ENCODE measurements around the gene RUFY4.
A peak's percentile ranks its signal among the peaks of the same experiment; 100 is the strongest.

Gene RUFY4, protein sequence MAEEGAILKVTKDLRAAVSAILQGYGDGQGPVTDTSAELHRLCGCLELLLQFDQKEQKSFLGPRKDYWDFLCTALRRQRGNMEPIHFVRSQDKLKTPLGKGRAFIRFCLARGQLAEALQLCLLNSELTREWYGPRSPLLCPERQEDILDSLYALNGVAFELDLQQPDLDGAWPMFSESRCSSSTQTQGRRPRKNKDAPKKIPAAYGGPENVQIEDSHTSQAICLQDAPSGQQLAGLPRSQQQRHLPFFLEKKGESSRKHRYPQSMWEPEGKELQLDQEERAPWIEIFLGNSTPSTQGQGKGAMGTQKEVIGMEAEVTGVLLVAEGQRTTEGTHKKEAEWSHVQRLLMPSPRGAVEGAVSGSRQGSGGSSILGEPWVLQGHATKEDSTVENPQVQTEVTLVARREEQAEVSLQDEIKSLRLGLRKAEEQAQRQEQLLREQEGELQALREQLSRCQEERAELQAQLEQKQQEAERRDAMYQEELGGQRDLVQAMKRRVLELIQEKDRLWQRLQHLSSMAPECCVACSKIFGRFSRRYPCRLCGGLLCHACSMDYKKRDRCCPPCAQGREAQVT

DNA sequence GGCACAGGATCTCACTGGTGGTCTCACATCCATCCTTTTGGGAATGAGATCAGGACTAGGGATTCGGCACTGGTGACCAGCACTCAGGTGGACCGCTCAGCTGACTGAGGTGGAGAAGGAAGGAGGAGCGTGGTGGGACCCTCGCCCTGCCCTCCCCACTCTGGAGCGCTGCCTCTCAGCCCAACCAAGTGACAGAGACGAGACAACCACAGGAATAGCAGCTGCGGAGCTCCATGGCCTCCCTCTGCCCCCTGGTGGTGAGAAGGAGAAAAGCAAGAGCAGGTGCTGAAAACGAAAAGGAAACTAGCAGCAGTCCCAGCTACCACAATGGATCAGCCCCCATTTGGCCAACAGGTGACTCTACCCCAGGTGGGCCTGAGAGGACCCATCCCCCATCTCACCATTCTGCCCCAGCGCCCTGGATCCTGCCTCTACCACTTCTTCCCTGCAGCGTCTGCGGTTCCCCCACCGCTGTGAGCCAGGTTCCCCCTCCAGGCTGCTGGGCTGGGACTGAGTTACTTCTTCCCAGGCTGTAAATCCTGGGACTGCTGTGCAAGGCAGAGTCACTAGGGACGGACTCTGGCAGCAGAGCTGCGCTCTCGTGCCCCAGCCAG, at the start of gene RUFY4:
Gene RUFY4 (plus strand): TSS at position 533 of the 614 bp plus-strand sequence. CDS start 1,353 bp downstream, outside the sequence.
- DNase-seq (ENCODE audit: low read depth): peak; percentile 26

DNA sequence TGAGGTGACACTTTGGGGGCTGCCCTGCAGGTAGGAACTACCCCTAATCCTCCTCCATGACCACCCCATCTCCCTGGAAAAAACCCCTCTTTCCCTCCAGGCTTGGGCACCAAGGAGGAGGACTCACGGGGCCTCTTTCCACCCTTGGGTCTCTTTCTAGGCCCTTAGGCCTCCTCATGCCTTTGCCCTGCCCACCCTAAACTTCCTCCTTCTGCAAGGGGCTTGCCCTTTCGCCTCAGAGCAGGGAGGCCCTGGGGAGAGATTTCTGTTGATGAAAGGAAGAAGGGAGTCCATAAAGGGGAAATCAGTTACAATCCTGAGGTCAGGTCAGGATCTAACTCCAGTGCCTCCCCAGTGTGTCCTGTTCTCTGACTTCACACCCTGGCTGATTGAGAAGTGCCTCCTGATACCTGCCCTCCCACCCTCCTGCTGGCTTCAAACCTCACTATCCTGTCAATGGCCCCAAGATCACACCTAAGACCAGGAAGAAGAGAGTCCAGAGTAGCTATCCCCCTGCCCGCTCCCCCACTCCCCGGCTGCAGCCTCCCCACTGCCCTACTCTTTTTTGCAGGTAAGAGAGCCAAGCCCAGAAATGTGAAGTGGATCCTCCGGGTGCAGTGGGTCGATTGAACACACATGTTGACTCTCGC, 49.5 kb upstream of the RUFY4 start:
- no peak for DNase-seq (ENCODE audit: low read depth)

DNA sequence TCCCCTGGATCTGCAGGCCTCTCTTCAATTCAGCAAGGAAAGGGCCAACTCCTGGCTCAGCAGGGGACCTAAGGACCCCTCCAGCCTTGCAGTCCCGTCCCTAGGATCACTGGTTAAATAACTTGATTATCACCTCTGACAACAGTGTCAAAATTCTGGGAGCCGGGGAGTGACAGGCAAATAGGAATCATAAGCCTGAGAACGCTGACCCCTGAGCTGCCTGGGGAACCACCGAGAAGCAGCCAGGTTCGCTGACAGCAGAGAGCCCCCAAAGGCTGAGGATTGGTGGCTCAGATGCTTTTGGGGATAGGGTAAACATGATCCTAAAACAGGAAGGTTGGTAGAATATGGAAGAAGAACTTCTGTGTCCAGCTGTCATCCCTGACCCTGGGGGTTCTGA, 48.8 kb upstream of the RUFY4 start:
- no peak for DNase-seq (ENCODE audit: low read depth)

DNA sequence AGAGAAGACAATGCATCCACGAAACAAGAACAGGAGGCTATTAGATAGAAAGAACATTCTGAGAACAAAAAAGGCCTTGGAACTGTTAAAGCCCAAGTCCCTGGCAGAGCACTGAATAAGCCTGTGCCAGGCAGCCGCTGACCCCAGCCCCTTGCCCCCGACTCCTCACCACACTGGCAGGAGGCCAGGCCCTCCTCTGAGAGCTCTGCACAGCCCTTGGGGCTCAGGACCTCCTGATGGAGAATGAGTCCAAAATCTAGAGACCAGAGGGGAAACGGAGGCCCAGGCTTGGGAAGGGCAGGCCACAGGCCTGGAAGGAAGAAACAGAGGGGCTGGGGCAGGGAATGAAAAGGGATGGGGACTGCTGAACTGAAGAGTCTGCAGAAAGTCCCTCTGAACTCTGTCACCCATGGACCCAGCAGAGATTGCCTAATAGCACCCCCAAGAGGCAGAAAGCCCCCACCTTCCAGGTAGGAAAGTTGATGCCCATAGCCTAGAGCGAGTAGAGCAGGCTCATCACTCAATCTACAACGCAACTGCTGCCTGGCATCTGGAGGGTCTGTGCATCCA, 48.0 kb upstream of the RUFY4 start:
- DNase-seq (ENCODE audit: low read depth): no peak

DNA sequence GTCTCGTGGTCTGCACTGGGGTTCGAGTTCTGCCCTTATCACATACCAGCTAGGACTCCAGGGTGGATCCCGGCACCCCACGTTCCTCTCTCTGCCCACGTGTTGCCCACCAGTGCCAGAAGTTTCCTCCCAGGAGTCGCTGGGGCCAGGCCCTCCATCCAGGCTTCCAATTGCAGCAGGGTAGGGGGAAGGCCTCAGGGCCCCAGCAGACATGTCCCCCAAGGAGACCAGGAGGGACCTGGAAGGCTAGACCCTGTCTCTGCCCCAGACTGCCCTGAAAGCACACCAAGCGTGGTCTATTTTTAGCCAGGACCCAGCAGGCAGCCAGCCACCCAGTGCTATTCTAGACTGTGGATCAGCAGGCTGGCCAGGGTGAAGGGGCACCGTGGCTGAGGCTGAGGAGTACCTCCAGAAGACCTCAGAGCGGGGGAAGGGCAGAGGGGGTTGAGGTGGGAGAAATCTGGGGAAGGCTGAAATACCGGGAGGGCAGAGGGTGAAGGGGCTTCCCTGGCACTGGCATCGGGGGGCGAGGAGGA, 47.4 kb upstream of the RUFY4 start:
- no peak for DNase-seq (ENCODE audit: low read depth)

DNA sequence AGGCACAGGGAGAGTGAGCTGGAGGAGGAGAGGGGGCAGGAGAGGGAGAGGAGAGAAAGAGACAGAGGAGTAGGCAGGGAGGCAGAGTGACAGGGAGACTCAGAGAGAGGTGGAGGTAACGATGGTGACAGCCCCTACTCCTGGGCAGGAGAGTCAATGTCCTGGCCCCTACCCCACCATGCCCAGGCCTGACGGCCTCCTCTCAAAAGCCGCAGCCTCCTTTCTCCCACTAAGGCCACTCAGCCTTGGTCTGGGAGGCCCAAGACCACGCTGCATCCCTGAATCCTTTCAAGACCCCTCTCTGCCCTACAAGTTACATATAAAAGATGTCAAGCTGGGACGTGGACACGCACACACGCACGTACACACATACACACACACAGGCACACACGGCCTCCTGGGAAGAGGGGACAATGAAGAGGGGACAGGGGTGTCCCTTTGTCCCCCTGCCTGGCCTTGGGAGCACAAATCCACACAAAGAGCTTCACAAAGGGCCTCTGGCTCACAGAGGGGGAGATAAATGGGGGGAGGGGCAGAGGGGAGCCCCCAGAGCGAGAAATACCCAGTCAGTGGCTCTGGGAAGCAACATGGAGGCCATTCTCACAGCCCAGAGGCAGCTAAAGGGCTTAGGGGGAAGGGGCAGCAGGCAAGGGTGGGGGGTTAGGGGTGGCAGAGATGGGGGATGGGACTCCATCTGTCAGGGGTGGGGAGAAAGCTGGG, 46.8 kb upstream of the RUFY4 start:
- DNase-seq (ENCODE audit: low read depth): no peak

DNA sequence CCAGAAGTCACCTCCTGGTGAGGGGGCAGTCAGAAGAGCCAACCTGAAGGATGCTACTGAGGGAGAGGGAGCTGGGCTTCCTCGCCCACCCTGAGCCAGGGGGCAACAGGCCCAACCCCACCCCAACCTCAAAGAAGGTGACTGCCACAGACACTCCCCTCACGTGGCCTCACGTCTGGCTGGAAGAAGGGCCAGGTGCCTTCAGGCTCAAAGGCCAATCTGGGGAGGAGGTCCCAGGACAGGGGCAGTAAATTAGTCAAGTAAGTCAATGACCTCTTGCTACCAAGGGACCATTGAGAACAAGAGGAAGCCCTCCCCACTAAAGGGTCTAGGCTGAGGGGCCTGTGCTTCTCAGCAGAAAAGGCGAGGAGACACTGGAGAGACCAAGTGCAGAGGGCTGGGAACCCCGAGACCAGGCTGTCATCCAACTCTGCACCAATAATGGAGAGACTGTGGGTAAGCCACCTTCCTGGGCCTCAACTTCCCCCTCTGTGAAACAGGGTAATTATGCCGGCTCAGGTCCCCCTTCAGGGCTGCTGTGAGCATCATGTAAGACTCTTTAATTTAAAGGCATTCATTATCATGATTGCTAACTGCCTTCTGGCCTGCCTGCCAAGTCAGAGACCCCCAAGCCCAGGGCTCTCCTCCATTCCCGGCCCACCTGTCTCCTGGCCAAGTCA, 46.1 kb upstream of the RUFY4 start:
- no peak for DNase-seq (ENCODE audit: low read depth)

DNA sequence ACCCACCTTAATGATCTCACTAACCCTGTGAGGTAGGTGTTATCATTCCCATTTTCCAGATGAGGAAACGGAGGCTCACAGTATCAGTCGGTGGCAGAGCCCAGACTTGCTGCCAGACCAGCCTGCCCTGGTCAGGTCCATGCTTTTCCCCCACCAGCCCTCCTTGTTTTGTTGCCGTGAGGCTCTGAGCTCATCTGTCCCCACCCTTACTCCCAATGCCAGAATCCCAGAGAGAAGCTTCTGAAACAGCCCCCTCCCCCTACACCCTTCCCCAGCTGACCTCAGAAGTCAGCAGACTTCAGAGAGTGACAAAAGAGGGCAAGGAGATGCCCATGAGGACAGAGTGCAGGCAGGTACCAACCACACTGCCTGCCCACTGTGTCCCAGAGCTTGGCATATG, 45.4 kb upstream of the RUFY4 start:
- DNase-seq (ENCODE audit: low read depth): no peak

DNA sequence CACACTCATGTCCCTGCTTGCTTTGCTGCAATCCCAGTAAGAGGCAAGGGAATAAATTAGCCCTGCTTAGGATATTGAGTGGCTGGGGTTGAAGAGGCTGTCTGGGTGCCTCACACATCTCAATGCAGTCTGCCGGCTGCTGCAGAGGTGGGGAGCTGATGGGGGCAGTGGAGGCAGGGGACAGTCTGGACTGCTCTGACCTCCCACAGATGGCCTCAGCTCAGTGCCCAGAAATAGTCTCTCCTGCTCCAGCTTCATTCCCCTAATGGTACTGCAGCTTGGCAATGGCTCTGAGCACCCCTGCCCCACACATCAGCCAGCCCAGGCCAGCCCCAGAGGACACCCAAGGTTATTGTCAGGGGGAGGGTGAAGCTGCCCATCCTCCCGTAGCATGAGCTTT, 44.7 kb upstream of the RUFY4 start:
- no peak for DNase-seq (ENCODE audit: low read depth)

DNA sequence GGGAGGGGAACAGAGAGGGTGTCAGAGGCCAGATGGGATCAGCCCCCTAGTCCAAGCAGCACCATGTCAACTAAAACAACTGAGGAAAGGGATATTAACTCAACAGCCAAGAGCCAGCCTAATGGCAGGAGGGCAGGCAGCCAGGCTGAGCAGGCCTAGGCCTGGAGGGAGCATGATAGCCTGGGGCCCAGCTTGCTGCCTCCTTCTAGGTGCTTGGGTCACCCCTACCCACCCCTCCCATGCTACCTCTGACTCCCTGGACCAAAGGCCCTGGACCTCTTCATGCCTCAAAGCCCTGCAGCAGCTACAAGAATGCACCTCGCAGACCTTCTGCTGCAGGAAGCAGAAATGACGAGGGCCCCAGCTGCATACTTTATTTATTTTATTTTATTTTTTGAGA, 44.2 kb upstream of the RUFY4 start:
- no peak for DNase-seq (ENCODE audit: low read depth)

DNA sequence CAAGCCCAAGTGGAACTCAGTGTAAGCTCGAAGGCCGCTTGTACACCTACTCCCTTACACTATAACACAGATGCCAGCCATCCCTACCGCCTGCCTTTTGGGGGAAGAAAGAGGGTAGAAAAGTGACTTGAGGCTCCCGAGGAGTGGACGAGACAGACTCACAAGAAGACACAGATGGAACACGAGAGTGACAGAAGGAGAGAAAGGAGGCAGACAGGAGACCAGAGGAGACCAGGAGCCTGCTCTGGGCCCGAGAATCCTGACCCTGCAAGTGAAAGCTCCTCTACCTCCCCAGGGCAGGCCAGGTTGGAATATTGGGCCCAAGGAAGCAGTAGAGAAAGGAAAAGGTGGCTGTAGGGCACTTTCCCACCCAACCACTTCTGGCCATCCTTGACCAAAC, 42.8 kb upstream of the RUFY4 start:
- no peak for DNase-seq (ENCODE audit: low read depth)

DNA sequence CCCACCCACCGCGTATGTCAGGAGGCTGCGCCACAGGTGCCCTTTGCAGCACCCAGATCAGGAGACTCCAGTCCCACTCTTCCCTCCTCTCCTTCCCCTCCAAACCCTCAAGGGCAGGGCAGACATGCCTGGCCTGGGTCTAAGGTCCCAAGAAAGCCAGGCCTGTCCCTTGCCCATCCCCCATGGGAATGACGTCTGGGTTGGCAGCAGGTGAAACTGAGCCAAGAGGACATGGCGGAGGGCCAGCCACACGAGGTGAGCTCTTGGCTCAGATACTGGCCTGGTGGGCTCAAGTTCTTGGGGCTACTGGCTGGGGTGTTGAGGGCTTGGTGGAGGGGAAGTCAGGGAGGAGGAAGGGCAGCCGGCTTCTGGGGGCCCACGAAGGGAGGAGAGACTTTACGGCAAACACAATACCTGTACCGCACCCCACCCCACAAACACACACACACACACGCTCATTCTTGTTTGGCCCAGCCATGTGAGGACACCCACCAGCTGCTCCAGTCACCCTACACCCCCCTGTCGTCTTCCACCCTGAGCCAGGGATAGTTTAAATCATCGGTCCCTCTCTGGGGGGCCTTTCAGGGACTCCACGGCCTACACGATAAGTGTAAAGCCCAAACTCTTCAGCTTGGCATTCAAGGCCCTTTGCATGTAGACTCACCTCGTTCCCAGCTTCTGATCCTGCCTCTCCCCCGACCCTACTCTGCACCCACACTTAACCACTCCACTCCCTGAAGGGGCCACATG, 42.2 kb upstream of the RUFY4 start:
- no peak for DNase-seq (ENCODE audit: low read depth)

DNA sequence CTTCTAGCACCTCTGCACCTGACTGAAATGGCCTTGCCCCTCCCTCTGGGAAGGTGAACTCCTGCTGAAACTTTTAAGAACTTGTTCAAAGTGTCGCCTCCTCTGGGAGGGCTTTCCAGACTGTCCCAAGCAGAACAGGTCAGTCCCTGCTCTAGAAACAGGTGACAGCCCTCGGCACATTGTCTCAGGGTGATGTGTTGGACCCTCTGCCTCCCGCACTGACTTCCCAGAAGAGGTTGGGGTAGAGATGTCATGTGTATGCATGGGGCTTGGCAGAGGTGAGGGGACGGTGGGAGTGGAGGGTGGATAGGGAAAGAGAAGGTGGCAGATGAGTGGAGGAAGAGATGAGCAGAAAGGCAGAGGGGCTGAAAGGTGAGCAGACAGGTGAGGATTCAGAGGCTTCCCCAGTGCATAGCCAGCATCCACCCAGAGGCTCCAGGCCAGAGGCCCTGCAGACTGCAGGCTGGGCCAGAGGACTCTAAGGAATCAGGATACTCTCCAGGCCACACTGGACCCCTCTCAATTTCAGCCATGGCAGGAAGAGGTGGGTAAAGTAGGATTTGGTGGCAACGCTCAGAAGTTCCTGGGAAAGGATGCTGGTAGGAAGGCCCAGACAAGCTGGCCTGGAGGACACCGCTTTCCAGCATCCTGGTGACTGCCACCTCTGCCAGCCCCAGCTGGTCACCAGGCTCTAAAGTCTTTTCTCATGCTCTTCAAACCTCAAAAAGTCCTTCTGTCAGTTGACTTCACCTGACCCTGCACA, 41.4 kb upstream of the RUFY4 start:
- DNase-seq (ENCODE audit: low read depth): no peak

DNA sequence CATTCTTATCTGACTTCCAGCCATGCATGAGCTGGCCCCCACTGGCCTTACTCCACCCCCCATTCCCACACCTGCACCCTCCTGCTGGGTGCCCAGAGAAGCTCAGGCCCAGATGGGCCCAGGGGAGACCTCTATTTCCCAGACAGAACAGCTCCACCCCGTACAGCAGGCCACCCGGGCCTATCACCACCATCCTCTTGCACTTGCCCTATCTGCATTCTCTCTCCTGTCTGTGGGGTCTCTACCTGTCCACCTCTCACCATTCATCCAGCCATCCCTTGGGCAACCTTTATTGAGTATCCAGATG, 40.9 kb upstream of the RUFY4 start:
- no peak for DNase-seq (ENCODE audit: low read depth)

DNA sequence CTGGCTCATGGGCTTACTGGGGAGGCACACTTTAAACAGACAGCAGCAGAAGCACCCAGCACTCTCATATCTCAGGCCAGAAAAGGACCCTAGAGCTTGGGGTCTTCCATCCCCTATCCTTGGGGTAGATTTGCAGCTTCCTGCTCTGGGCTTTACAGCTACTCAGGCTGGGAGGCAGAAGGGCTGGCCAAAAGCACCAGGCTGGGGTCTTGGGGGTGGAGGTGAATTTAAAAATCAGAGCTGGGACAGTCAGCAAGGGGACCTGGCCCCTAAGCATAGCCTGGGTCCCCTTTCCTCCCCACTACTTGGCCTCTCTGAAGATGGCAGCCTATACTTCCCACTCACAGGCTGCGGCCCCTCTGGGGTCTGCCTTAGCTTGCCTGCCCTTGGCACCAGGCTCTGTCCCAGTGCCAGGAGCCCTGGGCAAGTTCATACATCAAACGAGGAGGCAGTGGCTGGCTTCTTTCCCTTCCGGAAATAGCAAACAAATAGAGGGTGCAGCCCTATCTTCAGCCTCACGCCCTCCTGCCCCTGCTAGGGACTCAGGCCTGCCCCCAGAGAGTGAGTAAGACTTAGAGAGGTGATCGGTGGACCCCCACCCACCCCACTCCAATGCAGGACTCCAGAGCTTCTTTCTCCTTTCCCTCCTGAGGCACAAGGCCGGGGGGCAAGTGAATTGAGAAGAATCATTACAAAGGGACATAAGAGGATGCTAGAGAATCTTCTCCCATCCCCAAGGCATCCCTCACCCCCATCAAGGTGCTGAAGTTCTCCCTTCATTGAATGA, 40.3 kb upstream of the RUFY4 start:
- DNase-seq (ENCODE audit: low read depth): no peak

DNA sequence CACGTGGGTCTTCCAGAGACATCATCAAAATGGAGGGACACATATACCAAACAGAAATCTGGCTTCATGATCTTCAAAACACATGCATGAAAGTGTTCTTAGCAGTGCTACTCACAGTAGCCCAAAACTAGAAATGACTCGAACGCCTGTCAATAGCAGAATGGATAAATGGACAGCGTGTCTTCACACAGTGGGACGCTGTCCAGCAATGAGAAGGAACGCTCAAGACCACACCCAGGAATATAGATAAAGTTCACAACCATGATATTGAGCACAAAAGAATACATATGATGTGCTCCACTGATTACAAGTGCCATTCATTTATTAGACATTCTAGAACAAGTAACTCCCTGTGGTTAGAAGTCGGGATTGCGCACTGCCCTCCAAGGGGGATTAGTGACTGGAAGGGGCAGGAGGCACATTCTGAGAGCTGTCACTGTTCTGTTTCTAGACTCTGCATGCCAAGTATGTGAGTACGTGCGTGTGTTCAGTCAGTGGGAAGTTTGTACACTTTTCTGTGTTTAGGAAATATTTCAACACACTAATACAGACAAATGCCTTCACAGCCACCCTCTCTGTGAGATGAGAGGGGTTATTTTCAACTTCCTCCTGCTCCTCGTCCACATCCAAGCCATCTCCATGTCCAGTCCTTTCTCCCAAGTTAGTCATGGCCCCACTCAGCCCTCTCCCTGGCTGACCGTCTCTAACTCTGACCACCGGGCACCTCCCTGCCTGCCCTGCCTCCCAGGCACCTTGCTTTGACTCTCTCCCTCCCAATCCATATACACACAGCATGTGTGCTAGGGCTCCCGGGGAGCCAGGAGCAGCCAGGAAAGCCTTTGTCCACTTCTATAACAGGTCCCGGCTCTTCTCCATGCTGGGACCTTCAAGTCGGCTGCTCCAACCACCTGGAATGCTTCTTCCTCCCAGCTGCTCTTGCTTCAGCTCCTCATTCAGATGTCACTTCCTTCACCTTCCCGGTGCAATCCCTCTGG, 39.4 kb upstream of the RUFY4 start:
- DNase-seq (ENCODE audit: low read depth): no peak

DNA sequence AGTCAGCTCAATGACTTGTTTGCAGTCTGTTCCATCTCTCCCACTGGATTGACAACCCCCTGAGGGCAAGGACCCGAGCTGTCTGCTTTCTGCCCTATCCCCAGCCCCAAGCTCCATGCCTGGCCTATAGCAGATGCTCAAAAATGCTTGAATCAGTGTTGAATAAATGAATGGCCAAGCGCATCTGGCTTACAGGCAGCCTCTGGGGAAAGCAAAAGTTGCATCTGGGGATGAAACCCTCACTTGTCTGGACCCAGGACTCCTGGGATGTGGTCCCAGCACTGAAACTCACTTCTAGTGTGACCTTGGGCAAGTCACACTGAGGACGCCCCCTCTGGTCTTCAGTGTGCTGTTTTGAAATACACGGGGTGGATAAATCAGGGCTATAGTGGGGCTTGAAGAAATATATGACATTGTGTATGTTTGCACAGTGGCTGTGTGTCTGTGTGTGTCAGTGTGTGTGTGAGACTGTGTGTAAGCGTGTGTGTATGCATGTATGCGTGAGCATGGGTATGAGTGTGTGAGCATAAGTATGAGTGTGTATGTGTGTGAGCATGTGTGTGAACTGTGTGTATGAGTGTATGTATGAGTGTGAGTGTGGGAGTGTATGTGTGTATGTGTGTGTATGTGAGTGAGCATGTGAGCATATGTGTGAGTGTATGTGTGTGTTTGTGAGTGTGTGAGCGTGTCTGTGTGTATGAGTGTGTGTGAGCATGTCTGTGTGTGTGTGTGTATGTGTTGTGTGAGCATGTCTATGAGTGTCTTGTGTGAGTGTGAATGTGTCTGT, 38.5 kb upstream of the RUFY4 start:
- DNase-seq (ENCODE audit: low read depth): no peak
